ENCODE data around the gene SERINC3.

Gene SERINC3

DNA sequence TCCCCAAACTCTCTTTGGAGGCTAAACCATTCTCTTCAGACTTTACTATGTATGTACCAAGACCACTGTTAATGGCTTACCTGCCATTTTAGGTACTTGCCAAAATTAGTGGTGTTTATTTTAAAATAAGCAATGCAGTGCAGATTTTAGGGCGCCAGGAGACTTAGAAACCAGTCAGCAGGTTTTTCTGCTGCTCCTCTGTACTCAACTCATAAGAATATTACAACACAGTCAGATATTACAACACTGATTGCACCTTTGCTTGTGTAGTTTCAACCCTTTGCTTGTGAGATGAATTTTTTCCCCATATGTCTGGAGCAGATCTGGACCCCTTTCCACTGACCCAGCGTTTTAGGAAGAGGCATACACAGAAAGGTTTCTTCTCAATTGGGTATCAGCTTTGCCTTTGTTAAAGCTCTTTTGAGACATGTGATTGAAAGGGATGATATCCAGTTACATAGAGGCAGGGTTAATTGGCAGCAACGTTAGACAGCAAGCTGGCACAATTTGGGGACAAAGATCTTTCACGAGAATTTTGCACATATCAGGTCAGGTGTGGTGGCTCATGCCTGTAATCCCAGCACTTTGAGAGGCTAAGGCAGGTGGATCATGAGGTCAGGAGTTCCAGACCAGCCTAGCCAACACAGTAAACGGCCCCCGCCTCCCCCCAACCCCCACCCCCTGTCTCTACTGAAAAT, 40.0 kb downstream of the SERINC3 start:
- DNase-seq (ENCODE audit: low read depth in 2 of 2): no peak
- H3K4me3 ChIP-seq (replicated peaks in 1 of 2; ENCODE audit: low read depth in 2 of 2, low read length in 2 of 2): no peak overlapping the region
- TF ChIP-seq, protein P1, sequence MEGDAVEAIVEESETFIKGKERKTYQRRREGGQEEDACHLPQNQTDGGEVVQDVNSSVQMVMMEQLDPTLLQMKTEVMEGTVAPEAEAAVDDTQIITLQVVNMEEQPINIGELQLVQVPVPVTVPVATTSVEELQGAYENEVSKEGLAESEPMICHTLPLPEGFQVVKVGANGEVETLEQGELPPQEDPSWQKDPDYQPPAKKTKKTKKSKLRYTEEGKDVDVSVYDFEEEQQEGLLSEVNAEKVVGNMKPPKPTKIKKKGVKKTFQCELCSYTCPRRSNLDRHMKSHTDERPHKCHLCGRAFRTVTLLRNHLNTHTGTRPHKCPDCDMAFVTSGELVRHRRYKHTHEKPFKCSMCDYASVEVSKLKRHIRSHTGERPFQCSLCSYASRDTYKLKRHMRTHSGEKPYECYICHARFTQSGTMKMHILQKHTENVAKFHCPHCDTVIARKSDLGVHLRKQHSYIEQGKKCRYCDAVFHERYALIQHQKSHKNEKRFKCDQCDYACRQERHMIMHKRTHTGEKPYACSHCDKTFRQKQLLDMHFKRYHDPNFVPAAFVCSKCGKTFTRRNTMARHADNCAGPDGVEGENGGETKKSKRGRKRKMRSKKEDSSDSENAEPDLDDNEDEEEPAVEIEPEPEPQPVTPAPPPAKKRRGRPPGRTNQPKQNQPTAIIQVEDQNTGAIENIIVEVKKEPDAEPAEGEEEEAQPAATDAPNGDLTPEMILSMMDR (IDR thresholded peaks at IDR 0.05; ENCODE audit: low read depth, low read length): no peak

DNA sequence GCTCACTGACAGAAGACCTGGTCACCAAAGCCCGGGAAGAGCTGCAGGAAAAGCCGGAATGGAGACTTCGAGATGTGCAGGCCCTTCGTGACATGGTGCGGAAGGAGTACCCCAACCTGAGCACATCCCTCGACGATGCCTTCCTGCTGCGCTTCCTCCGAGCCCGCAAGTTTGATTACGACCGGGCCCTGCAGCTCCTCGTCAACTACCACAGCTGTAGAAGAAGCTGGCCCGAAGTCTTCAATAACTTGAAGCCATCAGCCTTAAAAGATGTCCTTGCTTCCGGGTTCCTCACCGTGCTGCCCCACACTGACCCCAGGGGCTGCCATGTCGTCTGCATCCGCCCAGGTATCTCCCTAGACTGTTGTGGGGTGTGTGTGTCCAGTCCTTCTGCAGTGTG, 41.8 kb downstream of the SERINC3 start:
- TF ChIP-seq, protein P1 (IDR thresholded peaks at IDR 0.05; ENCODE audit: low read depth, low read length): no peak
- H3K4me3 ChIP-seq (replicated peaks in 1 of 2; ENCODE audit: low read depth in 2 of 2, low read length in 2 of 2): no peak overlapping the region
- no peak for DNase-seq (ENCODE audit: low read depth in 2 of 2)

DNA sequence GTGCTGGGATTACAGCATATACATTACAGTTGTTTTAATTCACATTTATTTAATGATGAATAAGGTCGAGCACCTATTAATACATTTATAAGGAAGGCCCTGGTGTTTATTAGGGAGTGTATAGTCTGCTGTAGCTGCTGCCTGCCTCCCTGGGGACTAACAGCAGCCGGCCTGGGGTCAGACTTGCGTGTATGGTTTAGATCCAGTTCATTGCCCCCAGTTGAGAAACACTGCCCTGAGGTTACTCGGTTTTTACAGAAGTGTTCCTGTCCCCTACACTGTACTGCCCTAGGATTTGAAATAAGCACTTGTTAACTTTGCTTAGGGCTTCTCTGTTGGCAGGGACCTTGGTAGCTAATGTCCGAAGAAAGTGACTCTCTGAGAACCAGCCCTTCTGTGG, 42.2 kb downstream of the SERINC3 start:
- H3K4me3 ChIP-seq (replicated peaks in 1 of 2; ENCODE audit: low read depth in 2 of 2, low read length in 2 of 2): no peak overlapping the region
- TF ChIP-seq, protein P1 (IDR thresholded peaks at IDR 0.05; ENCODE audit: low read depth, low read length): no peak
- no peak for DNase-seq (ENCODE audit: low read depth in 2 of 2)

DNA sequence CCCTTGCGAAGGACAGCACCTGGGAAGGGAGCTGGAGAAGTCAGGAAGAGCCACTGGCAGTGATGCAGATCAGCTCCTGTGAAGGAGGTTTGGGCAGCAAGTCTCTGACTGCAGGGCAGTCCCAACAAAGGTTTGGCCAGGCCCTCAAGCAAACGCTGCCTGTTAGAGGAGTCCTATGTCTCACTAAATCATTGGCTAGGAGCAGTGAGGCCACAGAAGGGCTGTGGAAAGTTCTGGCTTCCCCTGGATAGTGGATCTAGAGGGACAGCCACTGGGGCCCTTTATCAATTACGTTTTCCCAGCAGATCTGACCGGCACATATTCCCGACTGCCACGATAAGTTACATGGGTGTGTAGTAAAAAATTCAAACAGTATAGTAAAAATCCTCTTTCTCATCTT, 43.7 kb downstream of the SERINC3 start:
- TF ChIP-seq, protein P1 (IDR thresholded peaks at IDR 0.05; ENCODE audit: low read depth, low read length): no peak
- DNase-seq (ENCODE audit: low read depth in 2 of 2): no peak
- no peak overlapping the region for H3K4me3 ChIP-seq (replicated peaks in 1 of 2; ENCODE audit: low read depth in 2 of 2, low read length in 2 of 2)

DNA sequence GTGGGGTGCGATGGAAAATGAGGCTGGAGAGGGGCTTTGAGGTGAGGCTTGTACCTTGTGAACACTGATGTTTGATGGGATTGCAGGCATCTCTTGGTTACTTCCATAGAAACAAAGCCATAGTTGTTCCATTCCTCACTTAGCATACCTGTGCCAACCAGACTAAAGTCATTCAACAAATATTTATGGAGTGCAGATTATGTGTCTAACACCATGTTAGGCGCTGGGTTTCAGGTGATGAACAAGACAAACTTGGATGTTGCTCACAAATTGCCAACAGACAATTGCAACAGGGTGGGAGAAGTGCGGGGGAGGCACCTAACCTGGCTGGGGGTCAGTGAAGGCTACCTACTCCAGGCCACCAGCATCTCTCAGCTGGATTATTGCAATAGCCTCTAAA, 44.7 kb downstream of the SERINC3 start:
- TF ChIP-seq, protein P1 (IDR thresholded peaks at IDR 0.05; ENCODE audit: low read depth, low read length): no peak
- H3K4me3 ChIP-seq (replicated peaks in 1 of 2; ENCODE audit: low read depth in 2 of 2, low read length in 2 of 2): peak overlapping the region in 1 of 2 donors; percentile 97
- DNase-seq (ENCODE audit: low read depth in 2 of 2): no peak

DNA sequence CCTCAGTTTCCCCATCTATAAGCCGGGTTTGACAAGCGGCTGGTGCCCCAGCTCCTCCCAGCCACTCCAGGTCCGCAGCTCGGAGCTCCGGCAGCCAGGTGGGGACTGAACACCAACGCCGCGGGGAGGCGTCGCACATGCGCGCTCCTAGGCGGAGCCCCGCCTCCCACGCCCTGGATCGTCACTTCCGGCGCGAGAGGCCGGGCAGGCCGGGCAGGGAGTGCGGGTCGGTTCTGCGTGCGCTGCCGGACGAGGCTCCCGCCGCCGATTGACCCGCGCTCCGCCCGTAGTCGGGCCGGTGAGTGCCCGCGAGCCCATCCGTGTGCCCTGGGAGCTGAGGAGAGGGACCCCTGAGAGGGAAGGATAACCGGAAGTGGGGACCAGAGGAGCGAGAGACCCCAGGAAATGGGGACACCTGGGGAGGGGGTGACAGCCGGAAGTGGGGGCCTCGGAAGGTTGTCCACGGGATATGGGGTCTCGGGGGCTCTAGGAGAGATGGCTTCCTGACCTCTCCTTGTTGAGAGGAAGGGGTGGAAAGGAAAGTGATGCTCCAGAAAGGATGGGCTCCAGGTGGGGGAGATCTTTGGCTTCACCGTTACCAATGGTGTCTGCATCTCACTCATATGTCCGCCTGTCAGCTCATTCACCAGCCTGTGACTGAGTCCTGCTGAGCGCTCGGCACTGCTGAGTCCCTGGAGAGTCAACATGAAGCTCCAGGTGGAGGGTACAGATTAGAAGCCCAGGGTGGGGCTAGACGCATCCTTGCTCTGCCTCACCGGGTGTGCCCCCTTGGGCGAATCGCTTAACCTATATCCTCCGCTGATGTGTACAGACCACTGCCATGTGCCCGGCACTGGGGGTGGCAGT, 45.9 kb downstream of the SERINC3 start, which contains the start of gene TTPAL:
Gene TTPAL (plus strand): TSS at position 181 of the 867 bp plus-strand sequence. CDS start 4,126 bp downstream, outside the sequence.
- DNase-seq (ENCODE audit: low read depth in 2 of 2): peak; percentile 81 to 85
- TF ChIP-seq, protein P1 (IDR thresholded peaks at IDR 0.05; ENCODE audit: low read depth, low read length): peak; percentile 43

More for the DNA sequence above, 45.9 kb downstream of the SERINC3 start, which contains the start of gene TTPAL:
- H3K4me3 ChIP-seq (replicated peaks in 1 of 2; ENCODE audit: low read depth in 2 of 2, low read length in 2 of 2): peak within 1 kb of the TSS; percentile 91 to 97

Data from cardiac fibroblast (primary cell).